Suprapubic skin (tissue), 3 donors: Measurements from ENCODE around the gene GRPEL1.

Experiments used
- EP300 ChIP-seq: sonication (generic); formaldehyde crosslinking; IDR thresholded peaks from one replicate; pipeline ENCODE4 v1.6.1; 2017; ENCODE audit warnings: antibody characterized with exemption
- TF ChIP-seq, protein P1 (sequence below), 2 donors: fragments of 200-600 bp in 1 of 2; fragments of 450-650 bp in 1 of 2; sonication (generic) in 1 of 2; IDR thresholded peaks; one replicate each; pipeline ENCODE4 v1.5.1; 2016 to 2019; ENCODE audit warnings: antibody characterized with exemption in 2 of 2, mild to moderate bottlenecking in 1 of 2, moderate library complexity in 1 of 2

DNA sequence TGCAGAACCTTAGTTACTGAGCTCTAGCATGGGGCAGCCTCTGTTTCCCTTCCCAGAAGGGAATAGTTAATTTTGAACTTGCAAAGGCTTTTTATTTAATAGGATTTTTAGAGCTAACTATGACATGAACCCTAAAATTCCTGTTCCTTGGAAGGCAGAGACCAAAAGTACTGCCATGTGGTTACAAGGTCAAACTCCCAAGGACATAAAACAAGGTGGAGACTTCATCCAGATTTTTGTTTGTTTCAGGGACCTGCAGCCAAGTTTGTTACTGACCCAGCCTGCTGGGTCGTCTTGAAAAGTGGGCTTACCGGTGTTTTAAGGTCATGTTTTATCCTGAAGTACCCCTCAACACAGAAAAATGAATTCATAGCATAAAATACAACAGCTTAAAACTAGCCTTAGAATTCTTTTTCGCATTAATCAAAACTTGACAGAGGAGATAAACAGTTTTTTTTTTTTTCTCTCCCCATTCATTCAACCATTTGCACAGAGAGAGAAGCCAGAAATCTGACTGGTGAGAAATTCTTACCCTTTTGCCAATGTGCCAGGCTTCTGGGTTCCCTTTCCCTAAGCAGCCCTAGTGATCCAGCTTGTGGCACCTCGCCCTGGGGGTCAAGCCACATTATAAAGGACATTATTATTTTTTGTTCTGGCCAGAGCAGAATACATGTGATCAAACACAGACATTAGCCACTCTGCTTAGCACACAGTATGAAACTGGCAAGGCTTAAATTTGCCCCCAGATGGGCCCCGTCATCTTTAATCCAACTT is 21.5 kb upstream of the GRPEL1 start:
- no peak for TF ChIP-seq EP300
- TF ChIP-seq, protein P1, sequence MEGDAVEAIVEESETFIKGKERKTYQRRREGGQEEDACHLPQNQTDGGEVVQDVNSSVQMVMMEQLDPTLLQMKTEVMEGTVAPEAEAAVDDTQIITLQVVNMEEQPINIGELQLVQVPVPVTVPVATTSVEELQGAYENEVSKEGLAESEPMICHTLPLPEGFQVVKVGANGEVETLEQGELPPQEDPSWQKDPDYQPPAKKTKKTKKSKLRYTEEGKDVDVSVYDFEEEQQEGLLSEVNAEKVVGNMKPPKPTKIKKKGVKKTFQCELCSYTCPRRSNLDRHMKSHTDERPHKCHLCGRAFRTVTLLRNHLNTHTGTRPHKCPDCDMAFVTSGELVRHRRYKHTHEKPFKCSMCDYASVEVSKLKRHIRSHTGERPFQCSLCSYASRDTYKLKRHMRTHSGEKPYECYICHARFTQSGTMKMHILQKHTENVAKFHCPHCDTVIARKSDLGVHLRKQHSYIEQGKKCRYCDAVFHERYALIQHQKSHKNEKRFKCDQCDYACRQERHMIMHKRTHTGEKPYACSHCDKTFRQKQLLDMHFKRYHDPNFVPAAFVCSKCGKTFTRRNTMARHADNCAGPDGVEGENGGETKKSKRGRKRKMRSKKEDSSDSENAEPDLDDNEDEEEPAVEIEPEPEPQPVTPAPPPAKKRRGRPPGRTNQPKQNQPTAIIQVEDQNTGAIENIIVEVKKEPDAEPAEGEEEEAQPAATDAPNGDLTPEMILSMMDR (IDR thresholded peaks at IDR 0.05), result no peak
